ENCODE data around the gene USP5.

DNA sequence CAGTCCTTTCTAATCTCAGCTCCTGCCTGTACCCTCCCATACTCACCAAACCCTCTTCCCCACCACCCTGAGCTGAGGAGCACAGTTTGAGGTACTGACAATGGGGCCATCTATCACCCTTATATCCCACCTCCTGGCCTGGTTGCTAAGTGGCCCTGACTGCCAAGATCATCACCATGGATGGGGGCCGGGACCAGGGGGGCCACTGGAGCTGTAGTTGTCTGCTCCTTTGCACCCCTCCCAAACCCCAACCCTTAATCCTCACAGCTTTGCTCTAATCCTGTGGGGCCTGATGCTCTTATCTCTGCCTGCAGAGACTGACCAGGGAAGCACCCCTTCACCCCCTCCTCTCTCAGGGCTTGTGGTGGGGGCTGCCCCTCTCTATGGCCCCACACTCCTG, 11.6 kb upstream of the USP5 start:
- TF ChIP-seq CTCF (IDR thresholded peaks at IDR 0.05) (no peak), POLR2A (IDR thresholded peaks at IDR 0.05) (no peak)

Measured in uterus (tissue), 2 donors.